ENCODE measurements around the gene INAVA. TPM values are rescaled to one million over a fixed set of nuclear protein-coding genes. Genes with fewer than 3 reads are reported as not detected.

The INAVA gene, protein sequence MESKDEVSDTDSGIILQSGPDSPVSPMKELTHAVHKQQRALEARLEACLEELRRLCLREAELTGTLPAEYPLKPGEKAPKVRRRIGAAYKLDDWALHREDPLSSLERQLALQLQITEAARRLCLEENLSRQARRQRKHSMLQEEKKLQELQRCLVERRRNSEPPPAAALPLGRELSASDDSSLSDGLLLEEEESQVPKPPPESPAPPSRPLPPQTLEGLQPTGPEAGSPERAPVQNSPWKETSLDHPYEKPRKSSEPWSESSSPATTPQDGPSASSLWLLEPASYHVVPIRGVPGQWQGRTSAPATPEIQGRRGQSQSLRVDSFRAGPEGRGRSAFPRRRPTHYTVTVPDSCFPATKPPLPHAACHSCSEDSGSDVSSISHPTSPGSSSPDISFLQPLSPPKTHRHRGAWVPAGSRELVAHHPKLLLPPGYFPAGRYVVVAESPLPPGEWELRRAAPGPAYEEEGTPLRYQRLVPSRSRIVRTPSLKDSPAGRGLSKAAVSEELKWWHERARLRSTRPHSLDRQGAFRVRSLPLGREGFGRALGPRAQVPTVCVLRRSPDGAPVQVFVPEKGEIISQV
- under 0.01 TPM in 1 of 2 replicates, not detected in the other for total RNA-seq

DNA sequence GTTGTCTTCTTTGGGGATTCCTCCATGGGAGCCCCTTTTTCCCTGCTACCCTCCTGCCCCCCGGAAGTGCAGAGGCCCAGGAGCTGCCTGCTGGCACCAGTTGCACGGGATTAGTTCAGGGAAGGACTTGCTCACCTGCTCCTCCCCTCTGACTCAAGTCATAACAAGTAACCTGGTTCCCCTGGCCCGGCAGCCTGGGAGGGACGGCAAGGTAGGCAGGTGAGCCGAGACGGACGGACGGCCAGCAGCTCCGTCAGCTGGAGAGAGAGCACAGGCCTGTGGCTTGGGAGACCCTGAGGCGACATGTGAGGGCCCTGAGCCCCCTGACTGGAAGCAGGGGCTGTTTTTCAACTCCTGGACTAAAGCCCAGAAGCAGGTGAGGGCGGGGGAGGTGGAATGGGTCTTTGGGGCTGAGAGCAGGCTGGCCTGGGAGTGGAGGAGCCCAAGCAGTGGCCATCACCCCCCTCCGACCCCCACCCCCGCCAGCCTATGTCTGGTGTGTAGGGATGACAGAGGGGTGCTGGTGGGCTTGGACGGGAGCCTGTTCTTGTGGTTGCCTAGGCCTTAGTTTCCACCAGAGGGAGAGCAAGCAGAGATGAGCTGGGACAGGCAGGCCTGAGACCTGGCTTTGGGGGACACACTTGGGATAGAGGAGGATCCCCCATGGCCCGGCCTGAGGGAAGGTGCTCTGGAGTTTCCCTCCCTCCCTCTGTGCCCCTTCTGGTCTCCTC lies at the start of gene INAVA:
INAVA (plus strand) TSS at position 189 of the 731 bp plus-strand sequence. CDS start 3,501 bp downstream, outside the sequence.
- DNase-seq (ENCODE audit: low read depth in 2 of 2): no peak

DNA sequence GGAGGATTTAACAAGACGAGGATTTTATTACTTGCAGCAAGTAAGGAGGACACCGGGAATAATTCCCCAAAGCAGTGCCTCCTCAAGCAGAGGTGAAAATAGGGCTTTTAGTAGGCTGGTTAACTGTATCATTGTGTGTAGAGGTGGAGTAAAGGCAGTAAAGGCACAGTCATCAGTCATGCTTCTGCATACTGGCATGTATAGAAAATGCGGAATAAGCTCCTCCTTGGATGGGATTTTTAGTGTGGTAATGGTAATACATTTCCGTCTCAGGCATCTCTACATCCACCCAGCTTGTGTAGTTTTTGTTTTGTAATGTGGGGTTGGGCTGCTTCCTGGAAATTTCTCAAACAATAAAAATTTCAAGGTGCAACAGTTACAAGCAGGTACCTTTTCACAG lies 49.3 kb upstream of the INAVA start:
- DNase-seq (ENCODE audit: low read depth in 2 of 2): no peak

DNA sequence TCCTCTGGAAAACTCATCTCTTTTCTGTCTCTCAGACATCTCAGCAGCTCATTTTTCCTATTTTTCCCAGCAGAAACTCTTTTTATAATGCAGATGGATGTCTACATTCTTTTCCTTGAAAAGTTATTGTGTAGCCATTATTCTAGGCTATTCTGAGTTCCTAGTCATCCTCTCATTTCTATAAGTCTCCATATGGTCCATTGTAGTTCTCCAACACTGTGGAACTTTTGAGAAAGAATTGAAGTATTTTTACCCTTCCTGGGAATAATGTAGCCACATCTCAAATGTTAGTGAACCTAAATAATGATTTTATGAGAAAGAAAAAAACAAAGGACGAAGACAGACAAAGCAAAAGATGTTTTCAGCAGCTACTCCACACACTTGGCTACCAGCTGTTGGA lies 48.3 kb upstream of the INAVA start:
- no peak for DNase-seq (ENCODE audit: low read depth in 2 of 2)

GRCh38 chr1:200849430-200849829 lies 45.3 kb upstream of the INAVA start:
- no peak for DNase-seq (ENCODE audit: low read depth in 2 of 2)

DNA sequence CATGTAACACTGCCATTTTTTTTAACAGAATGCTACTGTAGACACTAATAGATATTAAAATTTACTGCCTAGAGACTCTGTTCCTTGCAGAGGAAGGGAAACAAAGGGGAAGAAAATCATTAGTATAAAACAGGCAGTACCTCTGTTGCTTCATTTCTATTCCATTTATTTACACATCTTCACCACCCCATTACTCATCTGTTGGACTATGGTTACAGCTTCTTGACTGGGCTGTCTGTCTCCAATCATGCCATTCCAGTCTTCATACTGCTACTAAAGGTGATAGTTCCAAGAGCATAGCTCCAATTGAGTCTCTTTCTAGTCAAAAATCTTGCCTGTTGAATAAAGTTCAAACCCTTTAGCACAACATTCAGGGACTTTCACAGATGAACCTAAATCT lies 44.1 kb upstream of the INAVA start:
- no peak for DNase-seq (ENCODE audit: low read depth in 2 of 2)

DNA sequence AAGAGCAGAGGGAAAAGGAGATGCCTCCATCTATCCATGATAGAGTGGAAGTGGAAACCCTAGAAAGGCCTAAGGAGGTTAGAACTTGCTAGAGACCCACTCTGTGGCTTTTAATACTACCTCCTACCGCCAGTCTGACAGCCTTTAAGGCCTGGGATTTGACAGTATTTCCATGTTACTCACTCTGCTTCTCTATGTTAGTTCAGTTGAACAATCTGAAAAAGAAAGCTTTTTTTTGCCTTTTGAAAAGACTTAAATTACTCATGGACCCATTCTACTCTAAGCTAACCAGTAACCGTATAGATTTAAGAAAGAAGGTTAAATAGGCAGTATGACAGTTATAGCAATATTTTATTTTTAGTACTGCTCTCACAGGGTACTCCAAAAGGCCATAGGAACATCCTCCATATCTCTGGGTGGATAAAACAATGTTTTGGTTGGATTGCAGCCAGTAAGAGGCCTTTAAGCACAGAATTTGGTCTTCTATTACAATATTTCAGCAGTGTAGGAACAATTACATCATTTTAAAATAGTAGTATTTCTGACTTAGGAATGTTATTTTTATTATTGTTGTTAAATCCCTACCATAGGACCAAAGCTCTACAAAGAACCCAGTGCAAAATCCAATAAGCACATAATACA lies 37.9 kb upstream of the INAVA start:
- peak in 1 of 2 donors; percentile 77 for DNase-seq (ENCODE audit: low read depth in 2 of 2)

DNA sequence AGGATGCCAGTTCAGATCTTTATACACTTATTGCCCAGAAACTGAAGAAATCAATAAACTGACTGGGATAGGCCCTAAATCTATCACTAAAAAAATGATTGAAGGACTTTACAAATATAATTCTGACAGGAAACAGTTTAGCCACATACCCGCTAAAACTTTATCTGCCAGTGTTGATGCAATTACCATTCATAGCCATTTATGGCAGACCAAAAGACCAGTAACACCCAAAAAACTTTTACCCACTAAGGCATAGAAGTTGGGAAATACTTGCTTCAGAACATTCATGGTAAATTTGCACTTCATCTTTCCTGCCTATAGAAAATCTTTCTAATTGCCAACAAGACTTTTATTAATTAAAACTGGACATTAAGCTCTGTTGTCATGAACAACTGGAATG lies 36.9 kb upstream of the INAVA start:
- DNase-seq (ENCODE audit: low read depth in 2 of 2): no peak

GRCh38 chr1:200861937-200862647 lies 32.6 kb upstream of the INAVA start:
- no peak for DNase-seq (ENCODE audit: low read depth in 2 of 2)

- DNase-seq (ENCODE audit: low read depth in 2 of 2): no peak
Observed at GRCh38 chr1:200862713-200863415, 31.8 kb upstream of the INAVA start.

DNA sequence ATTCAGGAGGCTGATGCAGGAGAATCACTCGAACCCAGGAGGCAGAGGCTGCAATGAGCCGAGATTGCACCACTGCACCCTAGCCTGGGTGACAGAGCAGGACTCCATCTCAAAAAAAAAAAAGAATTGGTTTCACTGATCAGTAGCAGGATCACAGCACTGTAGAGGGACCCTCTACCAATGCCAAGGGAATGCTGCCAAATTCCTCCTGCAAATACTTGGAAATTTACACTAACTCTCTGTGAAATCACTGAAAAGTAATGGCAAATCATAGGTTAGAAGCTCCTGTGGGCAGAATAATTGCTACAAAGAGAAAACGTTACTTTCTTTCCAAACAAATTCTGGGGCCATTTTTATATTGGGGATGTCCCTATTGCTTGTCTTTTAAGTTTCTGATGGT lies 28.6 kb upstream of the INAVA start:
- DNase-seq (ENCODE audit: low read depth in 2 of 2): peak in 1 of 2 donors; percentile 21

DNA sequence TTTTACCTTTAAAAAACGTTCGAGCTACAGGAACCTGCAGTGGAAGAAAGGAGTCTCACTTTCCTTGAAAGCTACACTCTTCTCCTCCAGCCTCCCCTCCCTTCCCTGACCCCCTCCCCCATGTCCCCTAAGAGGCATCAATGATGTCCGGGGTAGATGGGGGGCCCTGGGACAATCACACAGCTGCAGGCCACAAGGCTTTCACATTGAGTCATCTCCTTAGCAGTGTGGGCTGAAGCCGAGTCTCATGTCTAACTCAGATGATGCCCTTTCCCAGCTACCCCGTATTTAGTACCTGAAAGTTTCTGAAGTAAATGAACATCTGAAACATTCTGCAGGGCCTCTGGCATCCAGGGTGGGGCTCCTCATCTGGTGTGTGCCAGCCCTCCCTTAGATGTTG lies 28.2 kb upstream of the INAVA start:
- DNase-seq (ENCODE audit: low read depth in 2 of 2): no peak

GRCh38 chr1:200867018-200867811 lies 27.5 kb upstream of the INAVA start:
- no peak for DNase-seq (ENCODE audit: low read depth in 2 of 2)

DNA sequence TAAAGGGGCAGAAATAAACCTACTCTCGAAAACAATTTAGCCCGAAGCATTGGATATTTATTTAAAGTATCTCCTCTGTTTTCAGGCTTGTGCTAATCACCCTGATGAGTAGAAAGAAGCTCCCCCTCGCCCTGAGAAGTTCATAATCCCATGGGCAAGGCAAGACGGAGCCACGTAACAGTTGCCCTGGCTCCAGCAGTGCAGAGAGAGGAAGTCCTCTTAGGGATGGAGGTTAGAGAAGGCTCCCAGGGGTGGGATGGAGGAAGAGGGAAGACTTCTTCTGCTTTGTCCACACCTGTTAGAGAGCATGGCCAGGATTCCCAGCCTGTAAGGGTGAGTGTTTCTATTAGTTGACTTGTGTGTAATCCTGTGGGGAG lies 25.3 kb upstream of the INAVA start:
- DNase-seq (ENCODE audit: low read depth in 2 of 2): no peak

DNA sequence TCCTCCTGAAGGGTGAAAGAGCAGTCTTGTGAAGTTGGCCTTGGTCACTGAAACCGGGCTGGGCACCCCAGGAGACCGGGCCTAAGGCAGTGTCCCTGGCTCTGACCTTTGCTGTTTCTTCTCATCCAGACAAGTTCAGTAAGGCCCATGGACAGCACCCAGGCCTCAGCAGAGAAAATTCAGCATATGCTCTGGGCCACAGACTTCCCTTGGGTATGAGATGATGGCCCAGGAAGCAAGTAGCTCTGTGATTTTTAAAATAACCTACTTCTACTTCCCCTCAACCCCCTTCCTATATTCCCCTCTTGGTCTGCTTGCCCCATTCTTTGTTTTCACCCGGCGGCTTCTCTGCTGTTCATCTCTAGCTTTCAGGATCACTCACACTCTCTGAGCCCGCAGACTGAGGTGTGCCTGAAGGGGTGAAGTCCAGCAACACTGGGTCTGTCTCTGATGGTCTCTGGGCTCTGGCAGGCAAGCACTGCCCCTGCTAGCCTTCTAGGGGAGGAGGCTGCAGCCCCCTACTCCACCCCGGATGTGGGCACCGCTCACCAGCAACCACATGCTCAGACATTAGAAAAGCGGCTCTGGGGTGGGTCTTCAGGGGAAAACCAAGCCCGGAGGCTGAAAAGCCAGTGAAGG lies 24.8 kb upstream of the INAVA start:
- DNase-seq (ENCODE audit: low read depth in 2 of 2): no peak

GRCh38 chr1:200872446-200873115 lies 22.1 kb upstream of the INAVA start, which contains the start of gene GPR25:
Gene GPR25, plus strand, starts transcription at chr1:200872981. Its CDS starts 57 bp downstream, at chr1:200873038.
- no peak for DNase-seq (ENCODE audit: low read depth in 2 of 2)

DNA sequence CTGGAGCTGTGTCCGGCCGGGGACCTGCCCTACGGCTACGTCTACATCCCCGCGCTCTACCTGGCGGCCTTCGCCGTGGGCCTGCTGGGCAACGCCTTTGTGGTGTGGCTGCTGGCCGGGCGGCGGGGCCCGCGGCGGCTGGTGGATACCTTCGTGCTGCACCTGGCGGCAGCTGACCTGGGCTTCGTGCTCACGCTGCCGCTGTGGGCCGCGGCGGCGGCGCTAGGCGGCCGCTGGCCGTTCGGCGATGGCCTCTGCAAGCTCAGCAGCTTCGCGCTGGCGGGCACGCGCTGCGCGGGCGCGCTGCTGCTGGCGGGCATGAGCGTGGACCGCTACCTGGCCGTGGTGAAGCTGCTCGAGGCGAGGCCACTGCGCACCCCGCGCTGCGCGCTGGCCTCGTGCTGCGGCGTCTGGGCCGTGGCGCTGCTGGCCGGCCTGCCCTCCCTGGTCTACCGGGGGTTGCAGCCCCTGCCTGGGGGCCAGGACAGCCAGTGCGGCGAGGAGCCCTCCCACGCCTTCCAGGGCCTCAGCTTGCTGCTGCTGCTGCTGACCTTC lies 21.5 kb upstream of the INAVA start:
- DNase-seq (ENCODE audit: low read depth in 2 of 2): peak in 1 of 2 donors; percentile 33

DNA sequence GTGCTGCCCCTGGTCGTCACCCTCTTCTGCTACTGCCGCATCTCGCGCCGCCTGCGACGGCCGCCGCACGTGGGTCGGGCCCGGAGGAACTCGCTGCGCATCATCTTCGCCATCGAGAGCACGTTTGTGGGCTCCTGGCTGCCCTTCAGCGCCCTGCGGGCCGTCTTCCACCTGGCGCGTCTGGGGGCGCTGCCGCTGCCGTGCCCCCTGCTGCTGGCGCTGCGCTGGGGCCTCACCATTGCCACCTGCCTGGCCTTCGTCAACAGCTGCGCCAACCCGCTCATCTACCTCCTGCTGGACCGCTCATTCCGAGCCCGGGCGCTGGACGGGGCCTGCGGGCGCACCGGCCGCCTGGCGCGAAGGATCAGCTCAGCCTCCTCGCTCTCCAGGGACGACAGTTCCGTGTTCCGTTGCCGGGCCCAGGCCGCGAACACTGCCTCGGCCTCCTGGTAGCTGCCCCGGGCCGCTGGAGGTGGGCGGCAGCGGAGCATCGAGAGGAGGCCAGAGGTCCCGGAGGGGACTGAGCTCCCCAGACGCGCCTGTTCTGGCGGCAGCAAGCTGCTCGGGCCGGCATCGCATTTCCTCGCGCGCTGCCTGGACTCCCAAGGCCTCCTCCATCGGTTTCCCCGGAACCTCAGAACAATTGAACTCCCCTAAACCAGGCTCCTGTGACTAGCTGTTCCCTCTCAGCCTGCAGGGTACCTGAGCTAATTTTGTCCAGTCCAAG lies 20.9 kb upstream of the INAVA start:
- DNase-seq (ENCODE audit: low read depth in 2 of 2): no peak

DNA sequence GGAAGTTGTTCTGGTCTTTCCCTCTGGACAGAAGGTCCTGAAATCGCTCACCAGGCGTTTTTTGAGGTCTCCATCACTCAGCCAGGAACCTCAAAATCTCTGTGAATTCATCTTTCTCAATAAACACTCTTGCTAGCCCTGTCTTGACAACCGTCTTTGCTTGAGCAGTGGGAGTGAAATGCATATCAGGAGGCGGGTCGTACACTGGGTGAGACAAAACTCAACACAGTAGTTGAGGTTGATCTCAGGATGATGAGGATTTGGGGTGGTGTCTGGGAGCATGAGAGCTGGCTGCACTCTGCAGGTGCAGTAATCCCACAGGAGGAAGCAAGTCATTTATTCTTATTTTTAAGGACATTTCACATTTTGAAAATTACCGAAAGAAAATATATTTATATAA lies 20.0 kb upstream of the INAVA start:
- DNase-seq (ENCODE audit: low read depth in 2 of 2): no peak
